ENCODE measurements around the gene CSNK1A1.

The CSNK1A1 gene

GRCh38 chr5:149489605-149490037 lies 61.6 kb downstream of the CSNK1A1 start:
- in situ Hi-C loops (cut with HindIII; ENCODE audit: low sequenced_read_pairs), result no loop called here
- DNase-seq (ENCODE audit: low read depth, low spot score), result peak; percentile 63

GRCh38 chr5:149488645-149489306 lies 62.5 kb downstream of the CSNK1A1 start:
- no peak overlapping the region for H3K4me3 ChIP-seq (ENCODE audit: low read depth, low read length)
- in situ Hi-C loops (cut with HindIII; ENCODE audit: low sequenced_read_pairs), result no loop called here
- no peak for DNase-seq (ENCODE audit: low read depth, low spot score)
- TF ChIP-seq CTCF (IDR thresholded peaks at IDR 0.05; ENCODE audit: low read depth, low read length), result no peak

More at GRCh38 chr5:149489605-149490037, 61.6 kb downstream of the CSNK1A1 start:
- no peak for TF ChIP-seq CTCF (IDR thresholded peaks at IDR 0.05; ENCODE audit: low read depth, low read length)
- H3K4me3 ChIP-seq (ENCODE audit: low read depth, low read length), result no peak overlapping the region

- DNase-seq (ENCODE audit: low read depth, low spot score), result no peak
- no peak for TF ChIP-seq CTCF (IDR thresholded peaks at IDR 0.05; ENCODE audit: low read depth, low read length)
- H3K4me3 ChIP-seq (ENCODE audit: low read depth, low read length), result no peak overlapping the region
- in situ Hi-C loops (cut with HindIII; ENCODE audit: low sequenced_read_pairs), result no loop called here
Measured at GRCh38 chr5:149487672-149488071, 63.6 kb downstream of the CSNK1A1 start.

- peak; percentile 68 for DNase-seq (ENCODE audit: low read depth, low spot score)
- H3K4me3 ChIP-seq (ENCODE audit: low read depth, low read length), result no peak overlapping the region
- TF ChIP-seq CTCF (IDR thresholded peaks at IDR 0.05; ENCODE audit: low read depth, low read length), result no peak
- in situ Hi-C loops (cut with HindIII; ENCODE audit: low sequenced_read_pairs), result no loop called here
Measured at GRCh38 chr5:149486726-149487635, 64.3 kb downstream of the CSNK1A1 start.

GRCh38 chr5:149485655-149486615 lies 65.3 kb downstream of the CSNK1A1 start:
- TF ChIP-seq CTCF (IDR thresholded peaks at IDR 0.05; ENCODE audit: low read depth, low read length), result no peak
- peak; percentile 99 for DNase-seq (ENCODE audit: low read depth, low spot score)
- no peak overlapping the region for H3K4me3 ChIP-seq (ENCODE audit: low read depth, low read length)
- in situ Hi-C loops (cut with HindIII; ENCODE audit: low sequenced_read_pairs), result no loop called here

GRCh38 chr5:149481485-149481884 lies 69.8 kb downstream of the CSNK1A1 start:
- DNase-seq (ENCODE audit: low read depth, low spot score), result no peak
- TF ChIP-seq CTCF (IDR thresholded peaks at IDR 0.05; ENCODE audit: low read depth, low read length), result no peak
- in situ Hi-C loops (cut with HindIII; ENCODE audit: low sequenced_read_pairs), result no loop called here

More at GRCh38 chr5:149481485-149481884, 69.8 kb downstream of the CSNK1A1 start:
- no peak overlapping the region for H3K4me3 ChIP-seq (ENCODE audit: low read depth, low read length)
